HG02970 (cell line): ENCODE data around the gene CYP27C1.

Experiments
- ATAC-seq: cut with Tn5 transposase; IDR thresholded peaks from one replicate; pipeline ENCODE4 v1.9.1; 2021; ENCODE audit warnings: mild to moderate bottlenecking, moderate library complexity, moderate number of reproducible peaks; ENCODE audit not compliant: unreplicated experiment, low FRiP score

CYP27C1 gene

DNA sequence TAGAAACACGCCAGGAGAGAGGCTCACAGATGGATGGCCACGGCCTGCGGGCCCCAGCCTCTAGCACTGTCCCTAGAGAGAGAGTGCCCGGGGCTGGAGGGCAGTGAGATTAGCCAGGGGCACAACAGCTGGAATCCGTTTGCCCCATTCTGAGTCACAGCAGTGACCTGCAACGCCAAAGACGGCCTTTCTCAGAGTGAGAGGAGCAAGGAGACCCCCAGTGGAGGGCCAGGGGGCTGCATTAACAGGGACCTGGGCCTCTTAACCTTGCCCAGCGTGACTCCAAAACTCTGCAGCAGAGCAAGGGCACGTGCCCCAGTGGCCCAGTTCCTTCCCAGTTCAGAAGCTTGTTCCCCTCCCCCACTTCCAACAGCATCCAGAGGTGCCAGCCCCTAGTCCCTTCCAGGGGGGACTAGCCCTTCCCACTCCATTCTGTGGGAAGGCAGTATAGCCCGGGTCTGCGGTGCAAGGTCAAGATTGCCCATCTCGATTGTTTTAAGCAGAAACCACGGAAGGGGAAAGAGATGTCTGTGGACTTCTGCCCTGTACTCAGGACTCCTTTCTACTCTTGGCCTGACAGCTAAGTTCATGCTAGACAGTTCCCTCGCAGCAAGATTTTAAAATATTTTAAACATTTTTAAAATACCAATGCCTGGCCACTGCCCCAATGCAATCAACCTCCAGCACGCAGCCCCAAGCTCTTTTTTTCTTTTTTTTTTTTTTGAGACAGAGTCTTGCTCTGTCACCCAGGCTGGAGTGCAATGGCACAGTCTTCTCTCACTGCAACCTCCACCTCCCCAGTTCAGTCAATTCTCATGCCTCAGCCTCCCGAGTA lies 62.2 kb downstream of the CYP27C1 start:
- ATAC-seq, result no peak

GRCh38 chr2:127157114-127157513 lies 63.0 kb downstream of the CYP27C1 start:
- ATAC-seq, result no peak

- no peak for ATAC-seq
Measured at GRCh38 chr2:127155947-127156346, 64.2 kb downstream of the CYP27C1 start.

GRCh38 chr2:127155028-127155581 lies 65.0 kb downstream of the CYP27C1 start:
- ATAC-seq, result no peak

GRCh38 chr2:127154396-127154795 lies 65.7 kb downstream of the CYP27C1 start:
- no peak for ATAC-seq

DNA sequence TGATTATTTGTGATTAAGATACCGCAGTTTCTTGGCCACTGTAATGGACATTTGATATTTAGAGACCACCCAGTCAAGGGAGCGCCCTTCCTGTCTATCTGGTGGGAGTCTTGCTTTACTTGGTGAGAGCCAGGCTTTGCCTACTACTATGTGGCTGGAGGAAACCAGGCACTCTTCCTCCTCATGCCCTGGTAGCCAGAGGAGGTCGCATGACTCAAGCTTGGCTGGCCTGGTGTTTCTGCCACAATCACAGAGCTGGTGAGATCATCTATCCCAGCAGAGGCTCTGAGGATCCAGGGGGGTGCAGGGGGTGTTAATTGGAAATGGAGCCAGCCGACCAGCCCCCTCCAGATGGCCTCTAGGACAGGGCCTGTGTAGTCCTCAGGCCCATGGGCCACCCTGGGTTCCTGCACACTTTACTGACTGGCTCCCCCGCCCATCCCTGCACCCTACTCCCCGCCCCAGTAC lies 66.4 kb downstream of the CYP27C1 start:
- ATAC-seq, result no peak

- ATAC-seq, result no peak
Measured at GRCh38 chr2:127150996-127151395, 69.1 kb downstream of the CYP27C1 start.

- no peak for ATAC-seq
Measured at GRCh38 chr2:127149384-127149783, 70.7 kb downstream of the CYP27C1 start.

GRCh38 chr2:127146820-127147502 lies 73.1 kb downstream of the CYP27C1 start:
- no peak for ATAC-seq

GRCh38 chr2:127146071-127146725 lies 73.9 kb downstream of the CYP27C1 start:
- ATAC-seq, result no peak

DNA sequence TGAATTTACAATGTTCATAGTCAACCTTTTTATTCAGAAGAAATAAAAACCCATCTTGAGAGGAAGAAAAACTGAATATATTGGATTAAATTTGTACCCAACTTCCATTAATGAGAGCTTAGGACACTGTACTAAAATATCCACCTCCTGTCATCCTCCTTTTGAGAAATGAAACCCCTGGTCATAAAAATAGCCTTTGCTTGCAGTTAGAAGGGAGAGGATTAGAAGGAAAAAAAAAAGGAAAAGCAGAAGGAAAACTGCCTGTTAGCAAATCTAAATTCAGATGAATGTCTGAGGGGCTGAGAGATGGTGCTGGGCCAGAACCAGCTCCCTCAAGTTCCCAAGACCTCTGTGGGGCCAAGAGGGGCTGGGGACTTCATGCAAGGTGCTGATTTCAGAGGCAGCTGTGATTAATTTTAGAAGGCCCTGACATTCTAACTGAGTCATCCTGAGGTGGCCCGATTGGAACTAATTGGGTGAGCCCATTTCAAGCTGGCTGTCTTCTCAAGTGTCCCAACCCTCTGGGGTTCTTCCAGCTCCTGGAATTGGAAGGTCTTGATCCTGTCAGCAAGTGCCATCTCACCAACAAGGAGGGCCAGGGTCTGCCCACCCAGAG lies 74.7 kb downstream of the CYP27C1 start:
- ATAC-seq, result no peak

- no peak for ATAC-seq
Measured at GRCh38 chr2:127143841-127144782, 76.0 kb downstream of the CYP27C1 start.

DNA sequence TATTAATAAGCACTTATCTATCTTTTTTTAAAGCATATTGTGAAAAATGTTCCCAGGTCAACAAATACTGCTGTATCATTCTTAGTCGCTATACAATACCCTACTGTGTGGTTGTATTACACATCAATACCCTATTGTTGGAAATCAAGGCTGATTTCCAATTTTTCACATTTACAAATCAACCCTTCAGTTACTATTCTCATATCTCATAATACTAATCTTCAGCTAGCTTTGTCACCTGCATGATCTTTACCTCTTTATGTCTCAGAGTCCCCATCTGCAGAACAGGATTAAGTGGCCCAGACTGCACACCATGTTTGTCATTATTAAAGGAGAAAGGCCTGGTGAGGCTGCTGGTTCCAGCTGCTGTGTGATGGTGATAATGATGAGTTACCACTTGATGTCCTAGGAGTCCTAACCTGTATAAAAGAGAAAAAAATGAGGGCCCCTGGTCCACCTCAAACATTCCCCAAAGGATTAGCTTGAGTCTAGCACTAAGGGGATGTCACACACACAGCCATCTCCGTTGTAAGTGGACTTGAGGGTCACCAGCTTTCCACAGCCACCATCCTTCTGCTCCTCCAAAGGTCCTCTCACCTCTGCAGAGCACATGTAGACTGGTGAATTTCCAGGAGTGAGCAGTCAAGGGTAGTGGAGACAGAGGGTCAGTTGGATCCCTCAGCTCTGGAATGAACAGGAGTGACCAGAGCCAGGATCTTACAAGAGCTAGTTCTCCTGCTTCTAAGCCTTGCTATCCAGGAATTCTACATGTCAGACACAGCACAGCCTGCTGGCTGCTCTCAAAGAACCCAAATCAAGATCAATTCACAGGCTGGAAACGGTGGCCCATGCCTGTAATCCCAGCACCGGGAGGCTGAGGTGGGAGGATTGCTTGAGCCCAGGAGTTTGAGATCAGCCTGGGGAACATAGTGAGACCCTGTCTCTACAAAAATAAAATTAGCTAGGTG lies 77.2 kb downstream of the CYP27C1 start:
- no peak for ATAC-seq

- no peak for ATAC-seq
Measured at GRCh38 chr2:127140538-127140937, 79.6 kb downstream of the CYP27C1 start.

- ATAC-seq, result no peak
Measured at GRCh38 chr2:127139766-127140165, 80.3 kb downstream of the CYP27C1 start.

GRCh38 chr2:127138281-127138680 lies 81.8 kb downstream of the CYP27C1 start:
- ATAC-seq, result no peak

GRCh38 chr2:127137741-127138140 lies 82.4 kb downstream of the CYP27C1 start:
- ATAC-seq, result no peak

DNA sequence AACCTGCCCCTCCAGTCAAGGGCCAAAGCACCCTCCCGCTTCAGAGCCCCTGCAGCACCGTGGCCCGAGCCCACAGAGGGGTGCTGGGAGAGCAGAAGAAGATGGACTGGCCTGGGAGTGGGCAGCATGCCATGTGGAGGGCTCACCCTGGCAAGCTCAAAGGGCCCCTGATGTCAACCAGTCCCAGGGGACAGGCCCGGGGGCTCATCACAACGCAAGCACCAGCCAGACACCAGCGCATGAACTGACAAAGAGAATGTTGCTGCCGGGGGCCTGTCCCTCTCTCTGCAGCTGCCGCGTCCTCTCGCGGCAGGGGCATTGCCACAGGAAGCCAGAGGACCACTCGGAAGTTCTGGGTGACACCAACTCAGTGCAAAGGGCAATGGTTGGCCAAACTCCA lies 82.9 kb downstream of the CYP27C1 start:
- ATAC-seq, result no peak
